Measurements from ENCODE around the gene RCOR1. TPM values are rescaled to one million over a fixed set of nuclear protein-coding genes. Genes with fewer than 3 reads are reported as not detected.

The RCOR1 gene
- total RNA-seq, 1 experiment from 2014 or later: 34.1 TPM

- H3K18ac ChIP-seq (ENCODE audit: insufficient read length, low read depth, low read length): no peak overlapping the region
- H3K56ac ChIP-seq (ENCODE audit: insufficient read length, low read depth, low read length): no peak overlapping the region
- no peaks in the 10 kb centered on the region for H4K20me1 ChIP-seq (ENCODE audit: control insufficient read depth, insufficient read depth, insufficient read length)
- H3K27me3 ChIP-seq (ENCODE audit: insufficient read depth, low read length): no peaks in the 10 kb centered on the region
- no peak overlapping the region for H2BK12ac ChIP-seq (ENCODE audit: insufficient read length, low read depth, low read length)
- TF ChIP-seq CTCF (conservative IDR thresholded peaks at IDR 0.05): no peak
- no peak overlapping the region for H2BK120ac ChIP-seq (ENCODE audit: low read depth, low read length, poor library complexity, severe bottlenecking)
- Mint-ChIP-seq H3K9me3 (peaks cover 10 to 13% of the 10 kb centered on the region in 2 experiments; a peak in 3 of 5 replicates), H3K27me3 (ENCODE audit: low read depth) (no peaks in the 10 kb centered on the region; the same call in 1 of the 2 replicates), H3K4me1 (peaks cover 17 to 29% of the 10 kb centered on the region in 2 experiments), H3K27ac (peak overlapping the region in 2 of 3 experiments; percentile 24 to 62; a peak in 4 of 7 replicates), H3K36me3 (ENCODE audit: insufficient read depth in 1 of 3, low read depth in 3 of 3) (peaks cover 0 to 6% (median 3%) of the 10 kb centered on the region in 3 experiments; a peak in 4 of 7 replicates), H3K4me3 (peak overlapping the region; percentile 38 to 42; a peak in 4 of 5 replicates)
- no peak overlapping the region for H4K5ac ChIP-seq (ENCODE audit: insufficient read length, low read depth, low read length)
- H2AFZ ChIP-seq (ENCODE audit: low read length): no peak overlapping the region
- no peak overlapping the region for H4K91ac ChIP-seq (ENCODE audit: insufficient read length, low read depth, low read length)
- H3K79me2 ChIP-seq (ENCODE audit: insufficient read depth, low read length): no peaks in the 10 kb centered on the region
- H3T11ph ChIP-seq (ENCODE audit: low read length): no peak overlapping the region
- no peak overlapping the region for H3K4ac ChIP-seq (ENCODE audit: low read depth, low read length)
- peak overlapping the region; percentile 5 for H3K27ac ChIP-seq (ENCODE audit: insufficient read length, low read depth, low read length)
- H2BK20ac ChIP-seq (ENCODE audit: low read depth, low read length, poor library complexity, severe bottlenecking): peak overlapping the region; percentile 92
- H3K9me3 ChIP-seq (ENCODE audit: control insufficient read depth, low read depth, low read length): no peaks in the 10 kb centered on the region
- DNase-seq: peak; percentile 87
- H3K14ac ChIP-seq (ENCODE audit: insufficient read depth, low read length): no peak overlapping the region
- no peak overlapping the region for H4K8ac ChIP-seq (replicated peaks; ENCODE audit: insufficient read length, low read depth, low read length)
- WGBS (ENCODE audit: extremely low coverage, insufficient read length, low lambda C conversion rate): no CpG with 5 or more reads among the region's 7 CpGs
- H3K4me1 ChIP-seq (ENCODE audit: insufficient read depth, low read length): no peaks in the 10 kb centered on the region; the same call in 1 of the 2 replicates
- H3K79me1 ChIP-seq (ENCODE audit: insufficient read depth, low read depth, low read length, poor library complexity, severe bottlenecking): no peaks in the 10 kb centered on the region
- no peak overlapping the region for H3K23ac ChIP-seq (ENCODE audit: insufficient read length, low read depth, low read length)
- H2AK5ac ChIP-seq (ENCODE audit: insufficient read length, low read length): no peak overlapping the region
- H3K23me2 ChIP-seq (ENCODE audit: insufficient read length, low read depth, low read length, poor library complexity, severe bottlenecking): no peaks in the 10 kb centered on the region
- no peak overlapping the region for H2BK15ac ChIP-seq (ENCODE audit: low read depth, low read length)
- H3K4me2 ChIP-seq (ENCODE audit: insufficient read depth, insufficient read length, low read length): peak overlapping the region; percentile 55
- H3K9ac ChIP-seq (ENCODE audit: extremely low read depth, insufficient read length, low read length): no peak overlapping the region
- H2BK5ac ChIP-seq (ENCODE audit: insufficient read length, low read length): no peak overlapping the region
These were observed 24.3 kb upstream of the RCOR1 start for GRCh38 chr14:102568115-102568614.
